Breast epithelium (tissue), 4 donors: Measurements from ENCODE around the gene MAGED2. TPM values are rescaled to one million over a fixed set of nuclear protein-coding genes. Genes with fewer than 3 reads are reported as not detected.

Experiments used
- DNase-seq, 2 donors: peaks; one replicate each; pipeline ENCODE4 v3.0.0-alpha.2; 2019; ENCODE audit warnings: low spot score in 2 of 2
- H3K27ac ChIP-seq, 2 donors: fragments of 200-600 bp; sonication (generic) in 1 of 2; one replicate each; pipeline ENCODE4 v1.5.1; 2016 to 2019; ENCODE audit warnings: mild to moderate bottlenecking in 1 of 2
- H3K27me3 ChIP-seq, 2 donors: fragments of 200-600 bp; sonication (generic) in 1 of 2; one replicate each; pipeline versions ENCODE4 v1.5.1 to v1.6.0; 2017 to 2019; ENCODE audit warnings: control low read depth in 1 of 2, mild to moderate bottlenecking in 1 of 2
- H3K36me3 ChIP-seq: fragments of 200-600 bp; one replicate; pipeline ENCODE4 v1.5.1; 2019
- H3K4me1 ChIP-seq, 2 donors: fragments of 200-600 bp; sonication (generic); one replicate each; pipeline ENCODE4 v1.5.1; 2016 to 2019; ENCODE audit warnings: control low read depth in 1 of 2
- H3K4me3 ChIP-seq, 3 donors: fragments of 200-600 bp; sonication (generic); 1 replicate in 2 of 3; 2 replicates in 1 of 3; pipeline ENCODE4 v1.5.1; 2016 to 2019; ENCODE audit warnings: mild to moderate bottlenecking in 3 of 3, moderate library complexity in 2 of 3
- H3K9me3 ChIP-seq, 2 donors: fragments of 200-600 bp; sonication (generic) in 1 of 2; one replicate each; pipeline ENCODE4 v1.5.1; 2016 to 2019; ENCODE audit warnings: control low read depth in 1 of 2
- POLR2A ChIP-seq: fragments of 450-650 bp; IDR thresholded peaks from one replicate; pipeline ENCODE4 v1.6.1; 2016; ENCODE audit warnings: antibody characterized with exemption, mild to moderate bottlenecking, moderate library complexity
- POLR2AphosphoS5 ChIP-seq, 3 donors: sonication (generic); formaldehyde crosslinking; IDR thresholded peaks; one replicate each; pipeline ENCODE4 v1.6.1; 2017; ENCODE audit warnings: antibody characterized with exemption in 3 of 3
- intact Hi-C: fragments of 100-400 bp; cut with DNase I; formaldehyde crosslinking; loops from one replicate; pipeline ENCODE4 v1.15.1; 2023; ENCODE audit warnings: low total_unique reads
- total RNA-seq, 3 donors: library from RNA; depleted of rRNA; stranded (reverse); fragments of >200 nt; gene quantifications; one replicate each; pipeline ENCODE4 v1.1.0, GENCODE V29; 2016
- TF ChIP-seq, protein P1 (sequence below), 3 donors: fragments of 450-650 bp; IDR thresholded peaks; one replicate each; pipeline ENCODE4 v1.5.1; 2016 to 2017; ENCODE audit warnings: antibody characterized with exemption in 3 of 3, mild to moderate bottlenecking in 3 of 3, moderate library complexity in 3 of 3

Gene MAGED2
- total RNA-seq, 3 donors from 2014 or later: 109 to 516 (median 307) TPM

DNA sequence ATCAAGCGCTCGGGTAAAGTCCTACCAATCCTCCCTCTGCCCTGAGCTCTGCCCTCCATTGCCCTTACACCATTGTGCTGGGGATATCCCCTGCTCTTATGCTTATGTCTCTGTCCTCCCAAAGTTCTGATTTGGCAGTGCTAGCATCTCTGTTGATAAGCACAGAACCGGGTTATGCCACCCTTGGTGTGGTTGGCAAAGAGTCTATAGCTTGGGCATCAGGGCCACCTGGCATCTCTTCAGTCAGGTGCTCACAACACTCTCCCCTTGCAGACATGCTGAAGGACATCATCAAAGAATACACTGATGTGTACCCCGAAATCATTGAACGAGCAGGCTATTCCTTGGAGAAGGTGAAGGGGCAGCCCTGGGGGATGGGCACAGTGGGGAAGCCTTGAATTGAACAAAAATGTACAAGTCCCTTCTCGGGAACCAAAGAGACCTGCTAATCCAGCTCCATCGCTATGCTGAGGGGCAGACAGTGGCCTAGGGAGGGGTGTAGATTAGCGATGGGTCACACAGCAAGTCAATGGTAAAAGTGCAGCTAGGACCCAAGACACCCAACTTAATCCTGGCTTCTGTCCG, 3.8 kb downstream of the MAGED2 start:
- Histone ChIP-seq H3K36me3 (no peaks in the 10 kb centered on the region), H3K4me3 (no peak overlapping the region), H3K27me3 (peaks cover 0 to 22% of the 10 kb centered on the region in 2 donors), H3K9me3 (no peaks in the 10 kb centered on the region), H3K4me1 (peaks cover 0 to 5% of the 10 kb centered on the region in 2 donors), H3K27ac (peak overlapping the region in 1 of 2 donors; percentile 12)
- intact Hi-C loops: no loop called here
- TF ChIP-seq, protein P1, sequence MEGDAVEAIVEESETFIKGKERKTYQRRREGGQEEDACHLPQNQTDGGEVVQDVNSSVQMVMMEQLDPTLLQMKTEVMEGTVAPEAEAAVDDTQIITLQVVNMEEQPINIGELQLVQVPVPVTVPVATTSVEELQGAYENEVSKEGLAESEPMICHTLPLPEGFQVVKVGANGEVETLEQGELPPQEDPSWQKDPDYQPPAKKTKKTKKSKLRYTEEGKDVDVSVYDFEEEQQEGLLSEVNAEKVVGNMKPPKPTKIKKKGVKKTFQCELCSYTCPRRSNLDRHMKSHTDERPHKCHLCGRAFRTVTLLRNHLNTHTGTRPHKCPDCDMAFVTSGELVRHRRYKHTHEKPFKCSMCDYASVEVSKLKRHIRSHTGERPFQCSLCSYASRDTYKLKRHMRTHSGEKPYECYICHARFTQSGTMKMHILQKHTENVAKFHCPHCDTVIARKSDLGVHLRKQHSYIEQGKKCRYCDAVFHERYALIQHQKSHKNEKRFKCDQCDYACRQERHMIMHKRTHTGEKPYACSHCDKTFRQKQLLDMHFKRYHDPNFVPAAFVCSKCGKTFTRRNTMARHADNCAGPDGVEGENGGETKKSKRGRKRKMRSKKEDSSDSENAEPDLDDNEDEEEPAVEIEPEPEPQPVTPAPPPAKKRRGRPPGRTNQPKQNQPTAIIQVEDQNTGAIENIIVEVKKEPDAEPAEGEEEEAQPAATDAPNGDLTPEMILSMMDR (IDR thresholded peaks at IDR 0.05): no peak
- TF ChIP-seq POLR2A (no peak), POLR2AphosphoS5 (IDR thresholded peaks at IDR 0.05) (no peak)
- no peak for DNase-seq

DNA sequence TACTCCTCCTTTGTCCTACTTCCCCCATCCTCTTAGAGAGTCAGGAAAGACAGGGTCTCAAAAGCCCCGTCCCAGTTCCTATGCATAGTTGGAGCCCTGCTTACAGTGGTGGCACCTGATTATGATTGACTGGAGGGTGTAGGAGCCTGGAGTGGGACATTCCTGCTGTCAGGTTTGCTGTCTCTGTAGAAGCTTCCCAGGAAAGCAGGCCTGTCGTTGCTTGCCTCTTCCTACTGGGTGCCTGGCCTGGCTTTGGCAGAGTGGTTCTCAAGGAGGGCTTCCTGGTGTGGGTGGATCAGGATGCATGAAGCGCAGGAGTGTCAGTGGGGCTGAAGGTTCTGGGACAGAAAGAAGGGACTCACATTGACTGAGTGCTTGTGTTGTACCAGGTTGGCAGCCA, 4.8 kb downstream of the MAGED2 start:
- no peaks in the 10 kb centered on the region for H3K36me3 ChIP-seq
- TF ChIP-seq POLR2A: no peak
- intact Hi-C loops: no loop called here
- no peak overlapping the region for H3K4me3 ChIP-seq
- H3K27ac ChIP-seq: peak overlapping the region in 1 of 2 donors; percentile 12
- no peak for DNase-seq
- H3K27me3 ChIP-seq: peaks cover 0 to 22% of the 10 kb centered on the region in 2 donors
- H3K4me1 ChIP-seq: peaks cover 0 to 5% of the 10 kb centered on the region in 2 donors
- H3K9me3 ChIP-seq: no peaks in the 10 kb centered on the region

DNA sequence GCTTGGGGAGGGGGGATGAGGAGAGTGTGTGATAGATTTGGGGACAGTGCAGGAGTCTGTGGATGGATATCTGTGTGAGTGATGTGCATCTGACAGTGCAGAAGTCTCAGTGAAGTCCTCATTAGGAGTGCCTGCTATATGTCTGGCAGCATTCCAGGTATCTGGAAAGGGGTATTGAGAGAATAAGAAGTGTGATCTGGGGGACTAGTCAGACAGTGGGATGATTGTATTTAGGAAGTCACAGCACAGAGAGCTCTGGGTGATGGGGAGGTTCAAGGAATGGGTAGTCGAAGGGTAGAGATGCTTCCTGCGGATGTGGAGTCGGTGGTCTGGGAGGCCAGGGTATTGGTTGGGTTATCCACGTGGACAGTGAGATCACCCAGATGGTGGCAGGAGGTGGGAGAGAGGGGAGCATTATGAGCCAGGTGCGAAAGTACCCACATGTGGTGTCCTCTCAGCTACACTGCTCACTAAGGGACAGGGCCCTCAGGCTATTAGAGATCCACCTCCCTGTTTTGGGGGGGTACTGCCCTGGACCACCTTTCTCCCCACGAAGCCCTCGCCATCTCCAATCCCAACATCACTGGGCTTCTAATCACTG, 9.8 kb downstream of the MAGED2 start:
- Histone ChIP-seq H3K36me3 (no peaks in the 10 kb centered on the region), H3K9me3 (no peaks in the 10 kb centered on the region), H3K27ac (no peak overlapping the region), H3K4me1 (no peaks in the 10 kb centered on the region), H3K27me3 (peaks cover 0 to 13% of the 10 kb centered on the region in 2 donors), H3K4me3 (no peak overlapping the region)
- TF ChIP-seq POLR2A: no peak
- TF ChIP-seq POLR2AphosphoS5 (IDR thresholded peaks at IDR 0.05): no peak
- TF ChIP-seq, protein P1 (IDR thresholded peaks at IDR 0.05): no peak
- intact Hi-C loops: no loop called here
- DNase-seq: no peak

DNA sequence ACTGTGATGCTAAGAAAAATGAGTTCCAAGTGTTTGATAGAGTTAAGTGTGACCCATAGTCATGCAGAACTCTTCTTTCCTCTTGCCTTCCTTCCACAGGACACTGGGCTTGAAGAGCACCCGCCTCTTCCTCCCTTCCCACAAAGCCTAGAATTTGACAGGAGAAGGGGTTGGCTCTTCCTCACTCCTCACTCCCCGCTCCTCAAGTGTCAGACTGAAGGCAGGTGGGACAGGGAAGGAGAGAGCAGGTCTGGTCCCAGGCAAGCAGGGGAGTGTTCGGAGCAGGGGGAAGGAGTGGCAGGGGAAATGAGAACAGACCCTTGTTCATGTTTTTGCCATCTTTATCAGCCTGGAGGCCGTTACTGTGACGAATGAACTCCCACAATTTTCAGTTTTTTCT, 10.7 kb downstream of the MAGED2 start:
- intact Hi-C loops: no loop called here
- no peak for DNase-seq
- peaks cover 0 to 13% of the 10 kb centered on the region in 2 donors for H3K27me3 ChIP-seq
- H3K9me3 ChIP-seq: no peaks in the 10 kb centered on the region
- H3K36me3 ChIP-seq: no peaks in the 10 kb centered on the region
- H3K4me1 ChIP-seq: no peaks in the 10 kb centered on the region
- TF ChIP-seq POLR2A (no peak), POLR2AphosphoS5 (IDR thresholded peaks at IDR 0.05) (no peak)
- TF ChIP-seq, protein P1 (IDR thresholded peaks at IDR 0.05): no peak
- H3K4me3 ChIP-seq: no peak overlapping the region
- H3K27ac ChIP-seq: no peak overlapping the region

DNA sequence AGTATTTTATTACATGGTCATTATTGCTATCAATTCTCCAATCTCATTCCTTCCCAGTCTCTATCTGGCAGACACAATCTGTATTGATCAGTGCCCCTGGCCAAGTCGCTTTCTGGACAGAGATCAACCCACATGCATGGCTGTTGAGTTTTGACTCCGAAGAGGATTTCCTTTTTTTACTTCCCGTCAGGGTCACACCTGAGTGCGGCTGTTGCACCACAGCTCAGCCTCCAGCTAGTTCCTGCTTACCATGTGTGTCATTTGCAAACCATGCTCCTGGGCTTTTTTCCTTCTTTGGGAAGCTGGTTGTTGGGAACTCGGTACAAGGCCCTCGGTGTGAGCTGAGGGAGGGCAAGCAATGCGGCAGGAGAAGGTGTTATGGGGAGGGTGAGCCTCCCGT, 11.7 kb downstream of the MAGED2 start:
- no peaks in the 10 kb centered on the region for H3K4me1 ChIP-seq
- H3K27me3 ChIP-seq: peaks cover 0 to 7% of the 10 kb centered on the region in 2 donors
- no peak for DNase-seq
- H3K9me3 ChIP-seq: no peaks in the 10 kb centered on the region
- TF ChIP-seq POLR2AphosphoS5 (IDR thresholded peaks at IDR 0.05) (no peak), POLR2A (no peak)
- TF ChIP-seq, protein P1 (IDR thresholded peaks at IDR 0.05): no peak
- H3K27ac ChIP-seq: no peak overlapping the region
- H3K4me3 ChIP-seq: no peak overlapping the region
- H3K36me3 ChIP-seq: no peaks in the 10 kb centered on the region
- intact Hi-C loops: no loop called here
